IPS DF 19.7 (cell line): ENCODE results near the gene CUTC.

Source experiments
- DNase-seq: peaks from one replicate; pipeline ENCODE4 v3.0.0-alpha.2; 2013; ENCODE audit warnings: low read depth, low spot score

CUTC gene

DNA sequence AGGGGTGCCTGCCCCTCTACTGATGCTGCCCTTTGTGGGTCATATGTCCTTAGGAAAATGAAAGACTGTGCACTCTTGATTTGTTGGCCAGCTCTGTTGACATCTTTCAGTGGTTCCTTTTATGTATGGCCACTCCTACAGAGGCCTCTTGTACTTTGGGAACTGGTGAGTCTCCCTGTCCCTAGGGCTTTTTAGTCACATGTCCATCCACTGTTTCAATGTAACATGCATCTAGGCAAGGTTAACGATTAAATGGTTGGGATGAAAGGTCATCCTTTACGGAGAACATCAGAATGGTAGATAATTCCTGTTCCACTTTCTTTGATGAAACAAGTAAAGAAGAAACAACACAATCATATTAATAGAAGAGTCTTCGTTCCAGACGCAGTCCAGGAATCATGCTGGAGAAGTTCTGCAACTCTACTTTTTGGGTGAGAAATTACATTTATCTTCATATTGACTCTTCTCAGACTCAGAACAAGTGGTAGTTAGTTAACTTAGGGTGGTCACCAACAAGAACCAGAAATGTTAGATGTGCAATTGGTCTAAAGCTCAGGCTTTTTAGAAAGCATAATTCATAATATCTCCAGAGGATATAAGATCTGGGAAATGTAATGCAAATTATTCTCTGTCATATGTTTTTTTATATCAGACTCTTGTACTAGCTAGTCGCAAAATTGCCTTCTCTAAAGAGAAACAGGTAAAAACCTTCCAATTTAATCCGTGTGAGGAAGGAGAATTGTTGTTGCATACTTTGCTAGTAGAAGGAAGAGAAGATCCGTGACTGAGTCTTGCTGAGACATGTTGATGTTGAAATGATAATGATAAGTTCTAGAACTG, 50.6 kb downstream of the CUTC start, which contains the start of gene ABCC2:
TSS of gene ABCC2 (plus strand) at position 194 of the 840 bp plus-strand sequence. CDS start at position 399, 205 bp downstream.
- no peak for DNase-seq

GRCh38 chr10:99784016-99784726, 52.1 kb downstream of the CUTC start:
- DNase-seq = no peak

DNA sequence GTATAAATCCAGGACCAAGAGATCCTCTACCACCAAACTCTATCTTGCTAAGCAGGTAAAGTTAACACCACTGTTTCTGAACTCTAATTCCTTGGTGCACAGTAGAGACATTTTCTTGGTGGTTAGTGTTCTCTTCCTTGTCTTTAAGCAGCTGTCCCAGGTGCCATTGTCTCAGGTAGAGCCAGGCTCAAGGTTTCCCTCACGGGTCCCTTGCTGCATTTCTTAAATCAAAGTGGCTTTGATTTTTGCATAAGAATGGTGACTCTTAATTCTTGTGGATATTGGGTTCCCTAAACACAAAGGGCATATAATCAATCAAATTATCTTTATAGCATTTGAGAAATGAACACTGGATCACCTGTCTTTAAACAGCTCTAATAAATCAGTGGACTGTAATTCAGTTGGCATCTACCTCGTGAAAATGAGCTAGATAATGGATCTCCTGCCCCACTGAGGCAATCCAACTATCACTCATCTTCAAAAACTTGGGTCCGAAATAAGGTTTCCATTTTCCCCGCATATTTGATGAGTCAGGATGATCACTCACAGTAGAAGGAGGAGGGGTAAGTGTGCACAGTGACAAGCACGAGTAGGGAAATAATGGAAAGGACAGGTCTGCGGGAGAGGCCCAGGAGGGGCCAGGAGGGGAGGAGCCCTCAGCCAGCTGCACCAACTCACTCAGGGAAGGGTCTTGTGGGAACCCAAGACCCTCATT, 52.9 kb downstream of the CUTC start:
- DNase-seq = no peak

DNA sequence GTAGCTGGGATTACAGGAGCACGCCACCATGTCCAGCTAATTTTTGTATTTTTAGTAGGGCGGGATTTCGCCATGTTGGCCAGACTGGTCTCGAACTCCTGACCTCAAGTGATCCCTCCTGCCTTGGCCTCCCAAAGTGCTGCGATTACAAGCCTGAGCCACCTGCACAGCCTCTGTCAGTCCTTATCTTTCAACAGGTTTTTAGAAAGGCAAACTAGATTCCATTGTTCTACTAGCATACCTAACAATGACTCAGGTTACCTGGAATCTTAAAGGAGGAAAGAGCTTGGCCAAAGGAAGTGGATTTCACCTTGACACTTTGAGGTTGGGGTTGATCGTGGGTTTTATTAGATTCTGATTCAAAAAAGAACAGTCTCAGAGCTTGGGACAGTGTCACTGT, 53.6 kb downstream of the CUTC start:
- DNase-seq = peak; percentile 56

GRCh38 chr10:99787311-99787710, 55.3 kb downstream of the CUTC start:
- no peak for DNase-seq

- DNase-seq = no peak
Observed at GRCh38 chr10:99787782-99788445, 55.9 kb downstream of the CUTC start.

GRCh38 chr10:99788598-99789256, 56.7 kb downstream of the CUTC start:
- DNase-seq = no peak

DNA sequence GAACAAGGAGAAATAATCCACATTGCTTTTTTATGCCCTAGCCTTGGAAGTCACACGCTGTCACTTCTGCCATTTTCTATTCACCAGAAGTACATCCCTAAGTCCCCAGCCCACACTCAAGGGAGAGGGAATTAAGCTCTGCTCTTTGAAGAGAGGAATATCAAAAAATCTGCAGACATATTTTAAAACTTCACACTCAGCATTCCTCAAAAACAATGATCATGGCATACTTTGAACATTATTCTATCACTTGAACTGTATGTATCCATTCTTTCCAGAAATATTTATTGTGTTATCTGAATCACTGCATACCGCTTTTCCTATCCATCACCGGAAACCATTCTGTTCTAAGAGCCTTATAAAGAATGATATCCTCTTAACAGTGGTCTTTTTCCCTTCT, 59.8 kb downstream of the CUTC start:
- DNase-seq = no peak

- DNase-seq = no peak
Observed at GRCh38 chr10:99793819-99794218, 61.8 kb downstream of the CUTC start.

DNA sequence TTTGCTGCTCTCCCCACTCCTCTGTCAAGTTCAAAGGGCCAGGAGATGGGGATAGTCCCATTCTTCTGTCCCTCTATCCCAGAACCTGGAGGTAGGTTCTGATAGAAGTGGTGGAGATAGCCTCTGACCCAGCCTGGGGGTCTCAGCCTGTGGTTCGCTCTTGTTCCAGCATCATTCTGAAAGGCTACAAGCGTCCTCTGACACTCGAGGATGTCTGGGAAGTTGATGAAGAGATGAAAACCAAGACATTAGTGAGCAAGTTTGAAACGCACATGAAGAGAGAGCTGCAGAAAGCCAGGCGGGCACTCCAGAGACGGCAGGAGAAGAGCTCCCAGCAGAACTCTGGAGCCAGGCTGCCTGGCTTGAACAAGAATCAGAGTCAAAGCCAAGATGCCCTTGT, 64.9 kb downstream of the CUTC start:
- no peak for DNase-seq

GRCh38 chr10:99798031-99798430, 66.0 kb downstream of the CUTC start:
- DNase-seq = no peak

DNA sequence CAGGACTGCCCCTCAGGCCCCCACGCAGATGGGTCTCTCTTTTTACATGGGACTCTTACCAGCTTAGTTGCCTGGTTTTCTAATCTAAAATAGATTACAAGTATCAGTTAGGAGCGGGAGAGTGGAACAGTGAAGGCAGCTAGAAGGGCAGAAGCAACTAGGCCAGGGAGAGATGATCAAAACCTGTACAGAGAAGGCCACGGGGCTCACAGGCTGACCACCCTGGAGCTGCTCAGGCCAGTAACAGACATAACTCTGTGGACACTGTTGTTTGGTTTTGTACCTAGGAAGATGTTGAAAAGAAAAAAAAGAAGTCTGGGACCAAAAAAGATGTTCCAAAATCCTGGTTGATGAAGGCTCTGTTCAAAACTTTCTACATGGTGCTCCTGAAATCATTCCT, 66.9 kb downstream of the CUTC start:
- DNase-seq = no peak

- no peak for DNase-seq
Observed at GRCh38 chr10:99799613-99800012, 67.6 kb downstream of the CUTC start.

- DNase-seq = no peak
Observed at GRCh38 chr10:99804471-99804870, 72.4 kb downstream of the CUTC start.

- DNase-seq = no peak
Observed at GRCh38 chr10:99805190-99805589, 73.2 kb downstream of the CUTC start.
